ENCODE data around the gene LAIR2.

The LAIR2 gene

GRCh38 chr19:54526972-54527371 is 24.3 kb downstream of the LAIR2 start:
- no peak overlapping the region for H2AFZ ChIP-seq (ENCODE audit: low read depth, low read length, severe bottlenecking)
- no peaks in the 10 kb centered on the region for H3K27me3 ChIP-seq (ENCODE audit: low read length)
- TF ChIP-seq CTCF (IDR thresholded peaks at IDR 0.05; ENCODE audit: insufficient read depth, low read length, poor library complexity, severe bottlenecking) (no peak), EZH2phosphoT487 (conservative IDR thresholded peaks at IDR 0.05; ENCODE audit: low read length) (no peak)
- H3K9me3 ChIP-seq (ENCODE audit: insufficient read depth, low read length) = no peaks in the 10 kb centered on the region
- H3K4me3 ChIP-seq (ENCODE audit: insufficient read depth, low read length, poor library complexity, severe bottlenecking) = no peak overlapping the region
- H4K20me1 ChIP-seq (ENCODE audit: low read depth, low read length) = no peaks in the 10 kb centered on the region
- no peaks in the 10 kb centered on the region for H3K79me2 ChIP-seq (ENCODE audit: insufficient read depth, low read length)
- no peaks in the 10 kb centered on the region for H3F3A ChIP-seq (ENCODE audit: insufficient read depth)
- H3K36me3 ChIP-seq (ENCODE audit: low read length) = no peaks in the 10 kb centered on the region
- H3K27ac ChIP-seq (ENCODE audit: low read depth, low read length) = no peak overlapping the region
- no peak overlapping the region for H3K9ac ChIP-seq (ENCODE audit: low read length)
- no peaks in the 10 kb centered on the region for H3K9me2 ChIP-seq (replicated peaks; ENCODE audit: insufficient read depth, low read length)
- no peak overlapping the region for H3K4me2 ChIP-seq (ENCODE audit: low read depth, low read length, poor library complexity, severe bottlenecking)

- H3K4me2 ChIP-seq (ENCODE audit: low read depth, low read length, poor library complexity, severe bottlenecking) = no peak overlapping the region
- no peak overlapping the region for H3K27ac ChIP-seq (ENCODE audit: low read depth, low read length)
- no peaks in the 10 kb centered on the region for H3F3A ChIP-seq (ENCODE audit: insufficient read depth)
- no peaks in the 10 kb centered on the region for H3K79me2 ChIP-seq (ENCODE audit: insufficient read depth, low read length)
- no peaks in the 10 kb centered on the region for H3K36me3 ChIP-seq (ENCODE audit: low read length)
- H4K20me1 ChIP-seq (ENCODE audit: low read depth, low read length) = no peaks in the 10 kb centered on the region
- no peak overlapping the region for H3K4me3 ChIP-seq (ENCODE audit: insufficient read depth, low read length, poor library complexity, severe bottlenecking)
- TF ChIP-seq CTCF (IDR thresholded peaks at IDR 0.05; ENCODE audit: insufficient read depth, low read length, poor library complexity, severe bottlenecking) = no peak
- H3K9me2 ChIP-seq (replicated peaks; ENCODE audit: insufficient read depth, low read length) = no peaks in the 10 kb centered on the region
- no peaks in the 10 kb centered on the region for H3K9me3 ChIP-seq (ENCODE audit: insufficient read depth, low read length)
- H2AFZ ChIP-seq (ENCODE audit: low read depth, low read length, severe bottlenecking) = no peak overlapping the region
- no peak overlapping the region for H3K9ac ChIP-seq (ENCODE audit: low read length)
- no peaks in the 10 kb centered on the region for H3K27me3 ChIP-seq (ENCODE audit: low read length)
Observed at GRCh38 chr19:54530866-54531265, 28.2 kb downstream of the LAIR2 start.

- H3K27ac ChIP-seq (ENCODE audit: low read depth, low read length) = no peak overlapping the region
- H3K4me3 ChIP-seq (ENCODE audit: insufficient read depth, low read length, poor library complexity, severe bottlenecking) = no peak overlapping the region
- H3F3A ChIP-seq (ENCODE audit: insufficient read depth) = no peaks in the 10 kb centered on the region
- H2AFZ ChIP-seq (ENCODE audit: low read depth, low read length, severe bottlenecking) = no peak overlapping the region
- no peak overlapping the region for H3K4me2 ChIP-seq (ENCODE audit: low read depth, low read length, poor library complexity, severe bottlenecking)
- no peaks in the 10 kb centered on the region for H3K36me3 ChIP-seq (ENCODE audit: low read length)
- no peaks in the 10 kb centered on the region for H3K27me3 ChIP-seq (ENCODE audit: low read length)
- H3K9me2 ChIP-seq (replicated peaks; ENCODE audit: insufficient read depth, low read length) = no peaks in the 10 kb centered on the region
- no peak for TF ChIP-seq CTCF (IDR thresholded peaks at IDR 0.05; ENCODE audit: insufficient read depth, low read length, poor library complexity, severe bottlenecking)
- no peak for TF ChIP-seq EZH2phosphoT487 (conservative IDR thresholded peaks at IDR 0.05; ENCODE audit: low read length)
- H3K79me2 ChIP-seq (ENCODE audit: insufficient read depth, low read length) = no peaks in the 10 kb centered on the region
- no peaks in the 10 kb centered on the region for H4K20me1 ChIP-seq (ENCODE audit: low read depth, low read length)
- no peaks in the 10 kb centered on the region for H3K9me3 ChIP-seq (ENCODE audit: insufficient read depth, low read length)
- no peak overlapping the region for H3K9ac ChIP-seq (ENCODE audit: low read length)
Observed at GRCh38 chr19:54532528-54532927, 29.9 kb downstream of the LAIR2 start.

- H4K20me1 ChIP-seq (ENCODE audit: low read depth, low read length) = no peaks in the 10 kb centered on the region
- no peaks in the 10 kb centered on the region for H3K27me3 ChIP-seq (ENCODE audit: low read length)
- no peaks in the 10 kb centered on the region for H3F3A ChIP-seq (ENCODE audit: insufficient read depth)
- TF ChIP-seq EZH2phosphoT487 (conservative IDR thresholded peaks at IDR 0.05; ENCODE audit: low read length) (no peak), CTCF (IDR thresholded peaks at IDR 0.05; ENCODE audit: insufficient read depth, low read length, poor library complexity, severe bottlenecking) (no peak)
- no peaks in the 10 kb centered on the region for H3K9me3 ChIP-seq (ENCODE audit: insufficient read depth, low read length)
- no peak overlapping the region for H2AFZ ChIP-seq (ENCODE audit: low read depth, low read length, severe bottlenecking)
- no peak overlapping the region for H3K9ac ChIP-seq (ENCODE audit: low read length)
- H3K36me3 ChIP-seq (ENCODE audit: low read length) = no peaks in the 10 kb centered on the region
- H3K4me3 ChIP-seq (ENCODE audit: insufficient read depth, low read length, poor library complexity, severe bottlenecking) = no peak overlapping the region
- H3K27ac ChIP-seq (ENCODE audit: low read depth, low read length) = no peak overlapping the region
- no peak overlapping the region for H3K4me2 ChIP-seq (ENCODE audit: low read depth, low read length, poor library complexity, severe bottlenecking)
- H3K79me2 ChIP-seq (ENCODE audit: insufficient read depth, low read length) = no peaks in the 10 kb centered on the region
- H3K9me2 ChIP-seq (replicated peaks; ENCODE audit: insufficient read depth, low read length) = no peaks in the 10 kb centered on the region
Observed at GRCh38 chr19:54533476-54533875, 30.8 kb downstream of the LAIR2 start.
